ENCODE data around the gene CRYL1.

GRCh38 chr13:20470136-20470535 is 55.5 kb downstream of the CRYL1 start:
- TF ChIP-seq CTCF (IDR thresholded peaks at IDR 0.05) = no peak
- TF ChIP-seq POLR2A (IDR thresholded peaks at IDR 0.05) = no peak
